Prostate gland (tissue), 2 donors: ENCODE results near the gene CCR9.

Experiments used
- POLR2A ChIP-seq: fragments of 450-650 bp; IDR thresholded peaks from one replicate; pipeline ENCODE4 v1.6.1; 2016; ENCODE audit warnings: antibody characterized with exemption, mild to moderate bottlenecking
- POLR2AphosphoS5 ChIP-seq: sonication (generic); formaldehyde crosslinking; IDR thresholded peaks from one replicate; pipeline ENCODE4 v1.6.1; 2017; ENCODE audit warnings: antibody characterized with exemption
- TF ChIP-seq, protein P1 (sequence below), 4 experiments: fragments of 200-600 bp in 2 of 4; fragments of 450-650 bp in 2 of 4; sonication (generic) in 2 of 4; IDR thresholded peaks; 1 replicate in 3 of 4; 2 replicates in 1 of 4; pipeline ENCODE4 v1.5.1; 2016 to 2019; ENCODE audit warnings: antibody characterized with exemption in 4 of 4, mild to moderate bottlenecking in 2 of 4, moderate library complexity in 2 of 4

DNA sequence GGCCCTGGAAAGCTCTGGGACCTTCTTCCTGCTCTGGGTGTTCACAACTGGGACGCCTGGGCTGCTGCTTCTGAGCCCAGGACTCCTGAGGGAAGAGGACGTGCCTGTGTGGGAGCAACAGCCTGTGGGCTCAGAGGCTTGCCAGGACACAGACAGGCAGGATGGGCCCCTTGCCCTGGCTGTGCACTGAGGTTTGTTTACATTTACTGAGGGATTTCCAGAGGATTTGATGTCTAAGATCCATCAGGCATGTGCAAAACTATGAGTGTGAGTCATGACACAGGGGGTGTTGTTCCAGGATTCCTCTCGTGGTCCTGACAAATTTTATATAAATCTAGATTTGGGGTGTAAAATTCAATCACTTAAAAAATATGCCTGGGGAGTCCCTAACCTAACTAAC is 10.6 kb downstream of the CCR9 start:
- TF ChIP-seq, protein P1, sequence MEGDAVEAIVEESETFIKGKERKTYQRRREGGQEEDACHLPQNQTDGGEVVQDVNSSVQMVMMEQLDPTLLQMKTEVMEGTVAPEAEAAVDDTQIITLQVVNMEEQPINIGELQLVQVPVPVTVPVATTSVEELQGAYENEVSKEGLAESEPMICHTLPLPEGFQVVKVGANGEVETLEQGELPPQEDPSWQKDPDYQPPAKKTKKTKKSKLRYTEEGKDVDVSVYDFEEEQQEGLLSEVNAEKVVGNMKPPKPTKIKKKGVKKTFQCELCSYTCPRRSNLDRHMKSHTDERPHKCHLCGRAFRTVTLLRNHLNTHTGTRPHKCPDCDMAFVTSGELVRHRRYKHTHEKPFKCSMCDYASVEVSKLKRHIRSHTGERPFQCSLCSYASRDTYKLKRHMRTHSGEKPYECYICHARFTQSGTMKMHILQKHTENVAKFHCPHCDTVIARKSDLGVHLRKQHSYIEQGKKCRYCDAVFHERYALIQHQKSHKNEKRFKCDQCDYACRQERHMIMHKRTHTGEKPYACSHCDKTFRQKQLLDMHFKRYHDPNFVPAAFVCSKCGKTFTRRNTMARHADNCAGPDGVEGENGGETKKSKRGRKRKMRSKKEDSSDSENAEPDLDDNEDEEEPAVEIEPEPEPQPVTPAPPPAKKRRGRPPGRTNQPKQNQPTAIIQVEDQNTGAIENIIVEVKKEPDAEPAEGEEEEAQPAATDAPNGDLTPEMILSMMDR (IDR thresholded peaks at IDR 0.05): no peak
- TF ChIP-seq POLR2AphosphoS5: no peak
- no peak for TF ChIP-seq POLR2A
